GM12892 (cell line): ENCODE measurements around the gene NFKB1.

Source experiments
- POLR2A ChIP-seq: IDR thresholded peaks from 2 replicates; pipeline ENCODE4 v1.6.1; 2011; ENCODE audit warnings: low read depth, low read length, control low read depth
- POLR2AphosphoS5 ChIP-seq: IDR thresholded peaks from 2 replicates; pipeline ENCODE4 v1.6.1; 2011; ENCODE audit warnings: low read depth, low read length, control low read depth

DNA sequence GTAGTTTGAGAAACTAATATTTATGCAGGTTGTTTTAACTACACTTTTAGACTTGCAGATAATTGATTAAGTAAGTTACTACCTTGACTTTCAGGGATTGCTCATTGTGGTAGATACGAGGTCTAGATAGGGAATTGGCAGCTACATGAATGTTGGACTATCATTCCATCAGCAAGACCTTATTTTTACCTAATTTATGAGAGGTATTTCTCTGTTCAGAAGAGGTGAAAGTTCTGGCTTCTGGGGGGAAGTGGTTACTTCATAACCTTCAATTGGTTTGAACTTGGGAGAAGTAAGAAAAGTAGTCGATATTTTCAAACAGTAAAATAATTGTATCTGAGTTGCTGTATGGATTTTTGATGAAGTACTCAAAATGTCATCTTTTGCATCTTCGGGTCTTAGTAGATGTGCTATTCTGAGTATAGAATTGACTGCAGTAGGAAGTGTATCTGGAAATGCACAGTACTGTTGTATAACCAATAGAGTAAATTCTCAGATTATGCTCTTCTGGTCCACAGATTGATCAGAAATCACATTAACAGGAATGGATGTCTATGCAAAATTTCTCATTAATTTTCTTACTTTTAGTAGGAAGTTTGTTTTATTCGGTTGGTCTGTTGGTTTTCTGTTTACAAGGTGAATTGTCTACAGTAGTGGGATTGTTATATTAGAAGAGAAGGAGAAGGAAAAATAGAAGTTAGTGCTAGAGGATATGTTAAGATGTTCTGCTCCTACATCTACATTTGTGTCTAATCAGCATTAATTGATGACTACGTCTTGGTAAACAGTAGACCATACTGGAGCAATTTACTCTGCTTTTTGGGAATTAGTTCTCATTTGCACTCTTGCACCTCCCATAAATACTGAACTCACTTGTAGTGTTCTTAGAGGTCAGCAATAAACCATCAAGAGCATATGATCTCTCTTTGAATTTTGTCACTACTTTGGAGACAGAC lies 3.0 kb downstream of the NFKB1 start:
- no peak for TF ChIP-seq POLR2AphosphoS5
- TF ChIP-seq POLR2A = no peak
